ENCODE data around the gene C17orf114.

- TF ChIP-seq CTCF (IDR thresholded peaks at IDR 0.05) = no peak
- TF ChIP-seq POLR2A (IDR thresholded peaks at IDR 0.05) = no peak
Measured at GRCh38 chr17:4753392-4753791, 48.7 kb downstream of the C17orf114 start.
